GM12878 (cell line): Measurements from ENCODE around the gene ISG20.

Source experiments
- BCL11A ChIP-seq: IDR thresholded peaks from 2 replicates; pipeline ENCODE4 v1.6.1; 2011; ENCODE audit warnings: low read depth, low read length
- EGR1 ChIP-seq, 2 experiments: IDR thresholded peaks; 1 replicate in 1 of 2; 2 replicates in 1 of 2; pipeline ENCODE4 v1.6.1; 2011 to 2012; ENCODE audit warnings: low read depth in 2 of 2, low read length in 2 of 2, borderline replicate concordance in 1 of 2, mild to moderate bottlenecking in 1 of 2, moderate library complexity in 1 of 2
- EP300 ChIP-seq, 2 experiments: fragments of 150-350 bp in 1 of 2; IDR thresholded peaks; 2 replicates each; pipeline ENCODE4 v1.6.1; 2011 to 2012; ENCODE audit warnings: low read depth in 2 of 2, low read length in 2 of 2, borderline replicate concordance in 1 of 2, improper control_type of control experiment in 1 of 2, inconsistent platforms in 1 of 2; ENCODE audit not compliant: control insufficient read depth in 1 of 2
- EZH2 ChIP-seq: IDR thresholded peaks from 2 replicates; pipeline ENCODE4 v1.6.1; 2012; ENCODE audit warnings: low read depth, mild to moderate bottlenecking, control low read depth, inconsistent platforms, low read length, borderline replicate concordance; ENCODE audit not compliant: control insufficient read depth
- NFYA ChIP-seq: IDR thresholded peaks from 2 replicates; pipeline ENCODE4 v1.6.1; 2011; ENCODE audit warnings: low read depth, mild to moderate bottlenecking, low read length, improper control_type of control experiment, borderline replicate concordance
- NRF1 ChIP-seq: conservative IDR thresholded peaks from 2 replicates; pipeline ENCODE4 v1.6.1; 2011; ENCODE audit warnings: mild to moderate bottlenecking, low read depth, low read length, improper control_type of control experiment
- POLR2A ChIP-seq: IDR thresholded peaks from 2 replicates; pipeline ENCODE4 v1.6.1; 2011; ENCODE audit warnings: low read depth, mild to moderate bottlenecking, low read length
- POLR2AphosphoS5 ChIP-seq: IDR thresholded peaks from 2 replicates; pipeline ENCODE4 v1.6.1; 2011; ENCODE audit warnings: mild to moderate bottlenecking, low read length, inconsistent platforms
- RBBP5 ChIP-seq: fragments of 200-600 bp; sonication (generic); conservative IDR thresholded peaks from 2 replicates; pipeline ENCODE4 v1.6.1; 2016
- RFX5 ChIP-seq: IDR thresholded peaks from 2 replicates; pipeline ENCODE4 v1.6.1; 2011; ENCODE audit warnings: low read depth, low read length, improper control_type of control experiment
- SUZ12 ChIP-seq: fragments of 200-600 bp; sonication (generic); IDR thresholded peaks from one replicate; pipeline ENCODE4 v1.6.1; 2018; ENCODE audit warnings: antibody characterized with exemption, mild to moderate bottlenecking; ENCODE audit not compliant: unreplicated experiment
- TF ChIP-seq, protein P1 (sequence below): IDR thresholded peaks from 2 replicates; pipeline ENCODE4 v1.6.1; 2012; ENCODE audit warnings: low read length, inconsistent platforms
- TF ChIP-seq, protein P2 (sequence below), 3 experiments: IDR thresholded peaks in 2 of 3; conservative IDR thresholded peaks in 1 of 3; 2 replicates each; pipeline ENCODE4 v1.5.1; 2011; ENCODE audit warnings: low read depth in 3 of 3, low read length in 3 of 3, mild to moderate bottlenecking in 3 of 3, control low read depth in 2 of 3, moderate library complexity in 2 of 3, inconsistent platforms in 1 of 3, mixed read lengths in 1 of 3; ENCODE audit not compliant: control insufficient read depth in 2 of 3, insufficient read depth in 1 of 3; ENCODE audit errors: extremely low read depth in 1 of 3
- TF ChIP-seq, protein P3 (sequence below): fragments of 450-650 bp; IDR thresholded peaks from 2 replicates; pipeline ENCODE4 v1.6.1; 2014; ENCODE audit warnings: mild to moderate bottlenecking

- TF ChIP-seq, protein P1, sequence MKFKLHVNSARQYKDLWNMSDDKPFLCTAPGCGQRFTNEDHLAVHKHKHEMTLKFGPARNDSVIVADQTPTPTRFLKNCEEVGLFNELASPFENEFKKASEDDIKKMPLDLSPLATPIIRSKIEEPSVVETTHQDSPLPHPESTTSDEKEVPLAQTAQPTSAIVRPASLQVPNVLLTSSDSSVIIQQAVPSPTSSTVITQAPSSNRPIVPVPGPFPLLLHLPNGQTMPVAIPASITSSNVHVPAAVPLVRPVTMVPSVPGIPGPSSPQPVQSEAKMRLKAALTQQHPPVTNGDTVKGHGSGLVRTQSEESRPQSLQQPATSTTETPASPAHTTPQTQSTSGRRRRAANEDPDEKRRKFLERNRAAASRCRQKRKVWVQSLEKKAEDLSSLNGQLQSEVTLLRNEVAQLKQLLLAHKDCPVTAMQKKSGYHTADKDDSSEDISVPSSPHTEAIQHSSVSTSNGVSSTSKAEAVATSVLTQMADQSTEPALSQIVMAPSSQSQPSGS, result no peak
- TF ChIP-seq NRF1 (no peak), POLR2AphosphoS5 (no peak), EGR1 (IDR thresholded peaks at IDR 0.05; ENCODE audit: borderline replicate concordance in 1 of 2, low read depth in 2 of 2, low read length in 2 of 2) (no peak), POLR2A (peak; percentile 57; the same call in 1 of the 2 replicates), SUZ12 (no peak), BCL11A (no peak), EP300 (IDR thresholded peaks at IDR 0.05; ENCODE audit: borderline replicate concordance in 1 of 2, control insufficient read depth in 1 of 2, low read depth in 2 of 2, low read length in 2 of 2) (no peak), NFYA (no peak), RBBP5 (no peak), RFX5 (no peak), EZH2 (no peak)
- TF ChIP-seq, protein P2, sequence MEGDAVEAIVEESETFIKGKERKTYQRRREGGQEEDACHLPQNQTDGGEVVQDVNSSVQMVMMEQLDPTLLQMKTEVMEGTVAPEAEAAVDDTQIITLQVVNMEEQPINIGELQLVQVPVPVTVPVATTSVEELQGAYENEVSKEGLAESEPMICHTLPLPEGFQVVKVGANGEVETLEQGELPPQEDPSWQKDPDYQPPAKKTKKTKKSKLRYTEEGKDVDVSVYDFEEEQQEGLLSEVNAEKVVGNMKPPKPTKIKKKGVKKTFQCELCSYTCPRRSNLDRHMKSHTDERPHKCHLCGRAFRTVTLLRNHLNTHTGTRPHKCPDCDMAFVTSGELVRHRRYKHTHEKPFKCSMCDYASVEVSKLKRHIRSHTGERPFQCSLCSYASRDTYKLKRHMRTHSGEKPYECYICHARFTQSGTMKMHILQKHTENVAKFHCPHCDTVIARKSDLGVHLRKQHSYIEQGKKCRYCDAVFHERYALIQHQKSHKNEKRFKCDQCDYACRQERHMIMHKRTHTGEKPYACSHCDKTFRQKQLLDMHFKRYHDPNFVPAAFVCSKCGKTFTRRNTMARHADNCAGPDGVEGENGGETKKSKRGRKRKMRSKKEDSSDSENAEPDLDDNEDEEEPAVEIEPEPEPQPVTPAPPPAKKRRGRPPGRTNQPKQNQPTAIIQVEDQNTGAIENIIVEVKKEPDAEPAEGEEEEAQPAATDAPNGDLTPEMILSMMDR (IDR thresholded peaks at IDR 0.05 in 2 of 3, conservative IDR thresholded peaks at IDR 0.05 in 1 of 3; ENCODE audit: control insufficient read depth in 2 of 3, extremely low read depth in 1 of 3, insufficient read depth in 1 of 3, low read depth in 3 of 3, low read length in 3 of 3), result no peak
- TF ChIP-seq, protein P3, sequence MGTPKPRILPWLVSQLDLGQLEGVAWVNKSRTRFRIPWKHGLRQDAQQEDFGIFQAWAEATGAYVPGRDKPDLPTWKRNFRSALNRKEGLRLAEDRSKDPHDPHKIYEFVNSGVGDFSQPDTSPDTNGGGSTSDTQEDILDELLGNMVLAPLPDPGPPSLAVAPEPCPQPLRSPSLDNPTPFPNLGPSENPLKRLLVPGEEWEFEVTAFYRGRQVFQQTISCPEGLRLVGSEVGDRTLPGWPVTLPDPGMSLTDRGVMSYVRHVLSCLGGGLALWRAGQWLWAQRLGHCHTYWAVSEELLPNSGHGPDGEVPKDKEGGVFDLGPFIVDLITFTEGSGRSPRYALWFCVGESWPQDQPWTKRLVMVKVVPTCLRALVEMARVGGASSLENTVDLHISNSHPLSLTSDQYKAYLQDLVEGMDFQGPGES, result no peak
Measured at GRCh38 chr15:88653200-88654064, 14.6 kb downstream of the ISG20 start.
